WERI-Rb-1 (cell line): ENCODE results near the gene P2RX6.

ENCODE experiments used
- DNase-seq: peaks from one replicate; pipeline ENCODE4 v3.0.0-alpha.2; 2020
- H3K27ac ChIP-seq: fragments of 250-450 bp; sonication (Bioruptor Pico); 2 replicates; pipeline ENCODE4 v1.5.1; 2020; ENCODE audit warnings: mild to moderate bottlenecking, moderate library complexity
- H3K27me3 ChIP-seq: fragments of 250-450 bp; sonication (Bioruptor Pico); 2 replicates; pipeline ENCODE4 v1.5.1; 2021; ENCODE audit warnings: mild to moderate bottlenecking, low read depth, moderate library complexity; ENCODE audit not compliant: insufficient read depth, severe bottlenecking
- H3K36me3 ChIP-seq: fragments of 250-450 bp; sonication (Bioruptor Pico); 2 replicates; pipeline ENCODE4 v1.5.1; 2020; ENCODE audit warnings: mild to moderate bottlenecking, moderate library complexity
- H3K4me3 ChIP-seq: 2 replicates; pipeline ENCODE4 v1.5.1; 2011; ENCODE audit warnings: low read depth, mild to moderate bottlenecking, control low read depth, low read length
- H3K9me3 ChIP-seq: fragments of 250-450 bp; sonication (Bioruptor Pico); 2 replicates; pipeline ENCODE4 v1.5.1; 2021; ENCODE audit warnings: mild to moderate bottlenecking, moderate library complexity; ENCODE audit not compliant: severe bottlenecking
- TF ChIP-seq, protein P1 (sequence below): IDR thresholded peaks from 2 replicates; pipeline ENCODE4 v1.5.1; 2011; ENCODE audit warnings: low read depth, mild to moderate bottlenecking, control low read depth, inconsistent platforms, low read length

Gene P2RX6

GRCh38 chr22:21028277-21029251 lies 13.6 kb downstream of the P2RX6 start:
- H3K27me3 ChIP-seq, result no peaks in the 10 kb centered on the region
- peak; percentile 81 for DNase-seq
- TF ChIP-seq, protein P1, sequence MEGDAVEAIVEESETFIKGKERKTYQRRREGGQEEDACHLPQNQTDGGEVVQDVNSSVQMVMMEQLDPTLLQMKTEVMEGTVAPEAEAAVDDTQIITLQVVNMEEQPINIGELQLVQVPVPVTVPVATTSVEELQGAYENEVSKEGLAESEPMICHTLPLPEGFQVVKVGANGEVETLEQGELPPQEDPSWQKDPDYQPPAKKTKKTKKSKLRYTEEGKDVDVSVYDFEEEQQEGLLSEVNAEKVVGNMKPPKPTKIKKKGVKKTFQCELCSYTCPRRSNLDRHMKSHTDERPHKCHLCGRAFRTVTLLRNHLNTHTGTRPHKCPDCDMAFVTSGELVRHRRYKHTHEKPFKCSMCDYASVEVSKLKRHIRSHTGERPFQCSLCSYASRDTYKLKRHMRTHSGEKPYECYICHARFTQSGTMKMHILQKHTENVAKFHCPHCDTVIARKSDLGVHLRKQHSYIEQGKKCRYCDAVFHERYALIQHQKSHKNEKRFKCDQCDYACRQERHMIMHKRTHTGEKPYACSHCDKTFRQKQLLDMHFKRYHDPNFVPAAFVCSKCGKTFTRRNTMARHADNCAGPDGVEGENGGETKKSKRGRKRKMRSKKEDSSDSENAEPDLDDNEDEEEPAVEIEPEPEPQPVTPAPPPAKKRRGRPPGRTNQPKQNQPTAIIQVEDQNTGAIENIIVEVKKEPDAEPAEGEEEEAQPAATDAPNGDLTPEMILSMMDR, result no peak

DNA sequence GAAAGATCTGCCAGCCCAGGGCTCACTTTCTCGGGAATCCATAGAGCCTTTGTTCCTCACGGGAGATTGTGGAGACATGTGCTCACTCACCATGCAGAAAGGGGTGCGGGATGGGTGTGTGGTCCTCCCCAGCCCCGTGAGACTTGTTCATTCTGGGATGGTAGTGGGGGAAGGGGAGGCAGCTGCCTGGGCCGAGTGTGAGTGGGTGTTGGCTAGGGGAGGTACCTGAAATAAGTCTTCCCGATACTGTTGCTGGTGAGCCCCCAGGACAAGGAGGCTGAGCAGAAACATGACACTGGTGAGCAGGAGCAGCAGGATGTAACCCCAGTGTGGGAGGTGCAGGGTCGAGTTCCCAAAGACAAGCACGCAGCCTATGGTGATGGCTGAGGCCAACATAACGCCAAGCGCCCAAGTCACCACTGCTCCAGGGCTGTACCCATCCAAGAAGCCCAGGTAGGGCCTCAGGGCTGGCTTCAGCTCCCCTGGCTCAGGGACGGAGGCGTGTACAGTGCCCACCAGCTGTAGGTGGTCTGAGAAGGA lies 14.6 kb downstream of the P2RX6 start:
- no peaks in the 10 kb centered on the region for H3K9me3 ChIP-seq
- H3K36me3 ChIP-seq, result no peaks in the 10 kb centered on the region
- no peaks in the 10 kb centered on the region for H3K27me3 ChIP-seq
- peak overlapping the region; percentile 82 for H3K27ac ChIP-seq
- TF ChIP-seq, protein P1, result no peak
- no peak for DNase-seq
- H3K4me3 ChIP-seq, result no peak overlapping the region

More at GRCh38 chr22:21028277-21029251, 13.6 kb downstream of the P2RX6 start:
- peak overlapping the region; percentile 82 for H3K27ac ChIP-seq
- no peaks in the 10 kb centered on the region for H3K9me3 ChIP-seq
- no peaks in the 10 kb centered on the region for H3K36me3 ChIP-seq
- H3K4me3 ChIP-seq, result no peak overlapping the region

DNA sequence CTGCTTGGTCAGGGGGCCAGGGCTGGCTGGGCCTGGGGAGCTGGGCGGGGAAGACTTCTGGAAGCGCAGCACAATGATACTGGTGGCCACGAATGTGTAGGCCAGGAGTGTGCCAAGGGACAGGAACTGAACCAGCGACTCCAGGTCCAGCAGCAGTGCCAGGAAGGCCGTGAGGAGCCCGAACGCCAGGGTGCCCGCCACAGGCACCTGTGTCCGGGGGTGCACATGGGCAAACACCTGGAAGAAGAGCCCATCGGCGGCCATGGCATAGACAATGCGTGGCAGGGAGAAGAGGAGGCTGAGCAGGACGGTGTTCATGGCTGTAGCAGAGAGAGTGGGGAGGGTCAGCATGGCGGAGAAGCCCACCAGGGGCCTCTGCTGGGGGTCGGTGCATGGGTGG lies 15.1 kb downstream of the P2RX6 start:
- Histone ChIP-seq H3K27me3 (no peaks in the 10 kb centered on the region), H3K27ac (peak overlapping the region; percentile 82; the same call in 1 of the 2 replicates), H3K4me3 (no peak overlapping the region), H3K9me3 (no peaks in the 10 kb centered on the region), H3K36me3 (no peaks in the 10 kb centered on the region)
- TF ChIP-seq, protein P1, result no peak
- no peak for DNase-seq

DNA sequence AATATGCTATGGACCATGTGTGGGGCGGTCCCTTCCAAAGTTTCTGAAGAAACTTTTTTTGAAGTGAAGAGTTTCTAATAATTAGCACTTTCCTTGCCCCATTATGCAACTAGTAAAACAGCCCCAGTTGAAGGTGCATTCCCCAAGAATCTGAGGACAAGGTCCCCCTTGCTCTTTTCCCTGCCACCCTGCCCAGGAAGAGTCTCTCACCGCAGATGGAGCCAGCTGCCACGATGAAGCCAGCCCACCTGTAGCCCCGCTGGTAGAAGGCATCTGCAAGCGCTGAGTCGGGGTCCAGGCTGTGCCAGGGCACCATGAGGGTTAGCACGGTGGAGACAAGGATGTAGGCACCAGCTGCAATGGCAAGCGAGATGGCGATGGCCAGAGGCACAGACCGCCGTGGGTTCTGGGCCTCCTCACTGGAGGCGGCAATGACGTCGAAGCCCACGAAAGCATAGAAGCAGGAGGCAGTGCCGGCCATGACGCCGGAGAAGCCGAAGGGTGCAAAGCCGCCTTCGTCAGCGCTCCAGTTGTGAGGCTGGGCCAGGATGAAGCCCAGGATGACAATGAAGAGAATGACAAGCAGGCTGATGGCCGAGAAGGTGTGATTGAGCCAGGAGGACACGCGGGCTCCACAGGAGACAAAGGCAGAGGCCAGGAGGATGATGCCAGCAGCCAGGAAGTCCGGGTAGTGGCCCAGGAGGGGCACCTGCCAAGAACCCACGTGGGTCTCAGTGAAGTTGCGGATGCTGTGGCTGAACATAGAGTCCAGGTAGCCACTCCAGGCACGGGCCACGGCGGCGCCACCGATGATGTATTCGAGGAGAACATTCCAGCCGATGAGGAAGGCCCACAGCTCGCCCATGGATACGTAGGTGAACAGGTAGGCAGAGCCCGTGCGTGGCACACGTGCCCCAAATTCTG lies 15.9 kb downstream of the P2RX6 start:
- H3K27me3 ChIP-seq, result no peaks in the 10 kb centered on the region
- no peak overlapping the region for H3K4me3 ChIP-seq
- DNase-seq, result no peak
- no peaks in the 10 kb centered on the region for H3K9me3 ChIP-seq
- H3K36me3 ChIP-seq, result no peaks in the 10 kb centered on the region
- H3K27ac ChIP-seq, result no peak overlapping the region
- TF ChIP-seq, protein P1, result no peak

DNA sequence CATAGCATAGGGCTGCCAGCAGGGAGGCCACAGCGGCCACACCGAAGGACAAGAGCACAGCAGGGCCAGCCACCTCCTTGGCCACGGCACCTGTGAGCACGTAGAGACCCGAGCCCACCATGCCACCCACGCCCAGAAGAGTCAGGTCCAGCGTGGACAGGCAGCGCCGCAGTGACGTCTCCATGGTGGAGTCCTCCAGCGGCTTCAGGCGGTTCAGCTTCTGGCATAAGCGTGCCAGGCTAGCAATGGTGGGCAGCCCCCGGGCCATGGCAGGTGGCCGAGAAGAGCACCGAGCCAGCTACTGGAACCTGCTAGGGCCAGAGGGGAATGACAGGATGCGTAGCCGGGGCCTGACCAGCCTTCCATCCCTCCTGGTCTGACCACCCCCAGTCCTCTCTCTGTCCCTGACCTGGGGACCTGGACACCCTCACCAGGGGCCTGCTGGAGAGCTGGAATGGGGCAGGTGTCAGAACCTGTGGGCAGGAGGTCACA lies 16.6 kb downstream of the P2RX6 start:
- H3K36me3 ChIP-seq, result no peaks in the 10 kb centered on the region
- no peak overlapping the region for H3K4me3 ChIP-seq
- TF ChIP-seq, protein P1, result no peak
- no peaks in the 10 kb centered on the region for H3K27me3 ChIP-seq
- H3K27ac ChIP-seq, result no peak overlapping the region
- no peaks in the 10 kb centered on the region for H3K9me3 ChIP-seq
- no peak for DNase-seq
